ENCODE results near the gene ALPK1.

Gene ALPK1

DNA sequence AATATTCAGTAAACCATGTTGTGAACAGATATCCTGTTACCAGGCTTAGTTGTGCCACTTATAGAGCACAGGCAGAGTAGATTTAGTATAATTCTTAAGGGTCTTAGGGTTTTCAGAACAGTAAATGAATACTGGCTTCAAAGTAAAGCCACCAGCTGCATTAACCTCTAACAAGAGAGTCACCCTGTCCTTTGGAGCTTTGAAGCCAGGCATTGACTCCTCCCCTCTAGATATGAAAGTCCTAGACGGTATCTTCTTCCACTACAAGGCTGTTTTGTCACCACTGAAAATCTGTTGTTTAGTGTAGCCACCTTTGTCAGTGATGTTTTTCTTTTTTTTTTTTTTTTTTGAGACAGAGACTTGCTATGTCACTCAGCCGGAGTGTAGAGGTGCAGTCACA, 77.7 kb downstream of the ALPK1 start:
- TF ChIP-seq, protein P1, sequence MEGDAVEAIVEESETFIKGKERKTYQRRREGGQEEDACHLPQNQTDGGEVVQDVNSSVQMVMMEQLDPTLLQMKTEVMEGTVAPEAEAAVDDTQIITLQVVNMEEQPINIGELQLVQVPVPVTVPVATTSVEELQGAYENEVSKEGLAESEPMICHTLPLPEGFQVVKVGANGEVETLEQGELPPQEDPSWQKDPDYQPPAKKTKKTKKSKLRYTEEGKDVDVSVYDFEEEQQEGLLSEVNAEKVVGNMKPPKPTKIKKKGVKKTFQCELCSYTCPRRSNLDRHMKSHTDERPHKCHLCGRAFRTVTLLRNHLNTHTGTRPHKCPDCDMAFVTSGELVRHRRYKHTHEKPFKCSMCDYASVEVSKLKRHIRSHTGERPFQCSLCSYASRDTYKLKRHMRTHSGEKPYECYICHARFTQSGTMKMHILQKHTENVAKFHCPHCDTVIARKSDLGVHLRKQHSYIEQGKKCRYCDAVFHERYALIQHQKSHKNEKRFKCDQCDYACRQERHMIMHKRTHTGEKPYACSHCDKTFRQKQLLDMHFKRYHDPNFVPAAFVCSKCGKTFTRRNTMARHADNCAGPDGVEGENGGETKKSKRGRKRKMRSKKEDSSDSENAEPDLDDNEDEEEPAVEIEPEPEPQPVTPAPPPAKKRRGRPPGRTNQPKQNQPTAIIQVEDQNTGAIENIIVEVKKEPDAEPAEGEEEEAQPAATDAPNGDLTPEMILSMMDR (IDR thresholded peaks at IDR 0.05; ENCODE audit: borderline replicate concordance, control extremely low read depth, extremely low read depth, insufficient read depth, missing control alignments): no peak
- in situ Hi-C loops (cut with MboI; ENCODE audit: low sequenced_read_pairs, unreplicated experiment): no loop called here
- no peak for DNase-seq (ENCODE audit: low spot score)

DNA sequence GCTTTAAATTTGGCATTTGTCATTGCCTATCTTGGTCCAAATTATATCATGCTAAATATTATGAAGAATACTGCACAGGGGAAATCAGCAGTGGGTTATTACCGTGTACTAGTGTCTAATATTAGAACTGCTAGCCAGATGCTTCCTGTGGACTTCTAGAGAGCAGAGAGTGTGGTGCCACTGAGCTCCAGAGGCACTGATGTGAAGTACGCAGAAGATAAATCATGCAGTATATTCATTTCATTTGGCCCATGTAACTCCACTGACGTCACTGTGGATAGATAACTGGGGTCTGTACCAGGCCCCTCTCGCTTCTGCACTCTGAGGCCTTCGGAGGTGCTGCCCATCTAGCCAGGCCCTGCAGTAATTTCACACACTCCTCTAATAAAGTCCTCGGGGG, 80.0 kb downstream of the ALPK1 start:
- TF ChIP-seq, protein P1 (IDR thresholded peaks at IDR 0.05; ENCODE audit: borderline replicate concordance, control extremely low read depth, extremely low read depth, insufficient read depth, missing control alignments): no peak
- in situ Hi-C loops (cut with MboI; ENCODE audit: low sequenced_read_pairs, unreplicated experiment): no loop called here
- no peak for DNase-seq (ENCODE audit: low spot score)

DNA sequence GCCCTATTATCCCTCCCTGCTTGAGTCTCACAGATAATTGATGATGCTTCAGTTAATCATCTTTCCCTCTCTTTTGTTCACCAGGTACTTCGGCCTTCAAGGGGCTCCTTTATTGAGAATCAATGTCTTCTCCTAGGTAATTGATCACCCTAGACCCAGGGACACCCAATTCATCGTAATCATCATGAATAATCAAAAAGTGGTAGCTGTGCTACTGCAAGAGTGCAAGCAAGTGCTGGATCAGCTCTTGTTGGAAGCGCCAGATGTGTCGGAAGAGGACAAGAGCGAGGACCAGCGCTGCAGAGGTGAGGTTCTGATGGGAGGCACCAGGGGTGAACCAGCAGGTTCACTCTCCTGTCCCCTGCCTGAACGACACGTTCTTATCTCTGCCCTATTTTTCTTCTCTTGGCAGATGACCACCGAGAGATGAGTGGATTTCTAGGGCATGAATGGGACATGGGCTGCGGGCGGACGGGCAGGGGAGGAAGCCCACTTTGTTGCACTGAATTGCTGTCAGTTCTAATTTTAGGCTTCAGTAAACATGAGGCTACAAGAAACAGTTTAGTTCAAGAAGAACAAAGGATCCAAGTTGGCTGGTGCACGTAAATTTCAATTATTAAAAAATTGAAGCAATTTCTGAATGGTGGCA, 80.5 kb downstream of the ALPK1 start:
- in situ Hi-C loops (cut with MboI; ENCODE audit: low sequenced_read_pairs, unreplicated experiment): no loop called here
- DNase-seq (ENCODE audit: low spot score): no peak
- TF ChIP-seq, protein P1 (IDR thresholded peaks at IDR 0.05; ENCODE audit: borderline replicate concordance, control extremely low read depth, extremely low read depth, insufficient read depth, missing control alignments): no peak

DNA sequence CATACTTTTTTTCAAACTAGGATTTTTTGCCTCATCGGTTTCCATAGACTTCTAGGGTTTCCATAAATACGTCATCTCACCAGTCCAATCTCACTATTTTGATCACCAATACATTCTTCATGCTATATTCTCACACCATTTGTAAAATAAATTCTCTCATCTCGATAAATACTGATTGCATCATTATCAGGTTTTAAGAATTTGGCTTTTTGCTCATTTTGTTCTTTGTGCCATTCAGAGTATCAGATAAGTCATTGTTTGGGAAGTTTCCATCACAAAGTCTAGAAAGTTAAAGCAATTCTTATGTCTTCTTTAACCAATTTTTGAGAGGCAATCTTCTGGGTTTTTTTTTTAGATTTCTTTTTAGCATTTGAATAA, 81.1 kb downstream of the ALPK1 start:
- TF ChIP-seq, protein P1 (IDR thresholded peaks at IDR 0.05; ENCODE audit: borderline replicate concordance, control extremely low read depth, extremely low read depth, insufficient read depth, missing control alignments): no peak
- in situ Hi-C loops (cut with MboI; ENCODE audit: low sequenced_read_pairs, unreplicated experiment): no loop called here
- no peak for DNase-seq (ENCODE audit: low spot score)

DNA sequence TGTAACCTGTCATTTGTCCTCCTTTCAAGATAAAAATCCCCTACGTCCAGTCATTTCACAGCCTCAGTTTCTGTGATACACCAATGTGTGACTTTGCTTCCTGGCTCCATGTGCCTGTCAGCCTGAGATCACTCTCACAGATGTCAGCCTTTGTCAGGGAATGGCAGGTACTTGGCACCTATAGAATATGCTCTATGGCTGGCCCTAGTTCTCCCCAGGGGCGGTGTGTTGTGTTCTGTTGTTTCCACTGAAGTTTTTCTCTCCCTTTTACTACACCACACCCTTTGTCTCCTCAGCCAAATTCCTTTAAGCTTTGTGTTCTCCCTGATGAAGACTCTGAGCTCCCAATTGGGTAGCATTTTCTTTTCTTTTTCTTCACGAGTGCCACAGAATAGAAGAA, 81.7 kb downstream of the ALPK1 start:
- TF ChIP-seq, protein P1 (IDR thresholded peaks at IDR 0.05; ENCODE audit: borderline replicate concordance, control extremely low read depth, extremely low read depth, insufficient read depth, missing control alignments): no peak
- in situ Hi-C loops (cut with MboI; ENCODE audit: low sequenced_read_pairs, unreplicated experiment): no loop called here
- DNase-seq (ENCODE audit: low spot score): no peak

DNA sequence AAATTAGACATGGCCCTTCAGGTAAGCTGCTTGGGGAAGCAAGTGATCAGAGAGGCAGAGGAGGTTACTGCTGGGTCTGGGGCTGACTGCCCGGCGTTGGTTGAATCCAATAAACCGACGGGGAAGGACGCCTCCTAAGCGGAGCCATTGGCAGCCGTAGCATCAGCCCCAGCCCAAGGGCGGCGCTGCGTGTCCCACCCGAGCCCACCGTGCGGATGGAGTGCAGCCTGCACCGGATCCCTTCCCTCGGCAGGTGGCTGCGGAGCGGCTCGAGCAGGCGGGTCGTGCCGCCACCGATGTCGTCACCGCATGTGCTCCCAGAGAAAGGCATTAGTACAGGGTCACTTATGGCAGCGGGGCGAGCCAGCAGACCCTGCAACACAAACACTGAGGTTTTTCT, 82.1 kb downstream of the ALPK1 start:
- TF ChIP-seq, protein P1 (IDR thresholded peaks at IDR 0.05; ENCODE audit: borderline replicate concordance, control extremely low read depth, extremely low read depth, insufficient read depth, missing control alignments): no peak
- DNase-seq (ENCODE audit: low spot score): no peak
- in situ Hi-C loops (cut with MboI; ENCODE audit: low sequenced_read_pairs, unreplicated experiment): no loop called here

Data from GM13976 (cell line).